ENCODE measurements around the gene ELMOD1.

The ELMOD1 gene

DNA sequence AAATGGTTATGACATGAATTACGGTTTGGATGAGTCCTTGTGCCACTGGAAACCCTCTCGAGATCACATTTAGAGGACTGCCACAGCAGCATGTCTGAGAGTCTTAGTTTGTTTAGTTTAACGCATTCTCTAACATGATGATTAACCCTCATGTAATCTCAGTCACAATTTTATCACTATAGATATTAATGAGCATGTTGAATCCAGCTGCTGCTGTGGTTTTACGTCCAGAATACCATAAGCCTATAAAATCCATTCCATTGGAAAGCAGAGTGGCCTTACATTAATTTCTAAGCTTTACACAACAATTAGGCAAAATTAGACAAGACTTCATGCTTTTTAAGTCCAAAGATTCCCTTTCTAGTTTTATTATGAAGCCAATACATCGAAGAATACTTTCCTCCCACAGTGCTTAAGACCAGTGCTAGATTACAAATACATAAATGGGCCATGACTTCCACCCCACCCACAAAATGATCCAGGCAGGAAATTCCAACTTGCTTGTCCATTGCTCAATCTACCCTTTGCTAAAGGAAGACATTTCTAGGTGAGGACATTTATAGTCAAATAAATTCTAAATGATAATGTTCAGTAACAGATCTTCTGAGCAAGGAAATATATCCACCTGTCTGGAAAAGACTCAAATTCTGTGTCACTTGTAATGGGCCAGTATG lies 3.5 kb upstream of the ELMOD1 start:
- DNase-seq, result no peak

DNA sequence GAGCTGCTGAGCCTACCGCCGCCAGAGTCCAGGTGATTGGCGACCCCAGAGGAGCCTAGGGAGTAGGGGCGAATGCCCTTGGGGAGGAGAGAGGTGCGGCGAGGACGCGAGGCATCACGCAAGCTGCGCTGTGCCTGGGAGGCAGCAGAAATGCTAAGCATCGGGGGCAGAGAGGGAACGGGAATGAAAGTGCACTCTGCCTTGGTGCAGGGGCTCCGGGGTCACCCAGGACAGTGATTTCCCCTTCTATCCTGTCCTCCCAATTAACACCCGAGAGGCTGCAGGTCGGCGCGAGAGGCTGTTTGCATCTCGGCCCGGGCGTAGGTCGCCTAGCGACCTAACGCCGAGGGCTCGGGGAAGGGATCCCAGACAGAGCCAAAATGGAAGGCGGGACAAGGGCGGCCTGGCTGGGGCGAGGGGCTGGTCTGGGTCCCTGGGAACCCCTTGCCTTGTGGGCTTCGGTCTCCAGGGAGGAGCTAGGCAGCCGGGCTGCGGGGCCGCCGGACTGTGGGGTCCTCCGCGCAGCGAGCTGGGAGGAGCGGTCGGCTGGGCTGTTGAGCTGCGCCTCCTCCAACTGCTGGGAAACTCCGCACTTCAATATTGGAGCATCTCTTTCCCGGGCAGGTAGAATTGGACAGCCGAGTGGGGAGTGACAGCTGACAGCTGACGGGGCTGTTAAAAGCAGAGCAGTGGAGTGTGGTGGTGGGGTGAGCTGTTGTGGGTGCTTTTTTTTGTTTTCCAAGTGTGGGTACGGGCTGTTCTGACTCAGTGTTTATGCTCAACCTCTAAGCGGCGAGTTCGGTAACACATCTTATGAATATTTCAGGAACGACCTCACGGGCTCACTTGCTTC lies 657 bp downstream of the ELMOD1 start:
- DNase-seq, result no peak

DNA sequence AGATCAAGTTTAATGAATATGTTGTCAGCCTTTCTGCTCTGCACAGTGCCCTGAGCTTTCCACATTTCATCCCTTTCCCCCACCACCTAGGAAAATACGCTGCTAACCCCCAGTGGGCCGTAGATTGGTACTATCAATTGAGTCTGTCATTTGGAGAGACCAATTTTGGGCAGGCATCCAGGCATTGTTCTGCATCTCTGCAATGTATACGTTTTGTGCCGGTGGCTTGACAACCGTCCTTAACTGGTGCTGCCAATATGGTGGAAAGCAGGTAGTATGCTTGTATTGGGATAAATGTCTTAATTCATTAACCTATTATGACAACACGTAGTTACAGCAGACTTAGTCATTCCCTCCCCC lies 1.3 kb downstream of the ELMOD1 start:
- no peak for DNase-seq

DNA sequence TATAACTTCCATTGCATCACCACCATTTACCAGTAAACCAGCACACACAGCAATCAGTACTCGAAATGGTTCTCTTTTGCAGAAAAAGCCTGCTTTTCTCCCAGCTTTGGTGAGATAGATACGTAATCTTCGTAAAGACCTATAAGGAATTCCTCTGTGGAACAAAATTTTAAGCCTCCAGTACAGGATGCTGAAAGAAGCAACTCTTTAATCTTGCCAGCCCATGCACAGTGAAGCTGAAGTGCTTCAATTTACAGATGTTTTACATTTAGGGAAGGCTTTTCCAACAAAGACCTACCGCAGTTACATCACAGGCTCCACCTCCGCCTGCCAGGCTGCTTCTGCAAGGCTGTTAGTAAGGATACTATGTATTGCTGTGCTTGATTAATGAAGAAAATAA lies 1.9 kb downstream of the ELMOD1 start:
- no peak for DNase-seq

DNA sequence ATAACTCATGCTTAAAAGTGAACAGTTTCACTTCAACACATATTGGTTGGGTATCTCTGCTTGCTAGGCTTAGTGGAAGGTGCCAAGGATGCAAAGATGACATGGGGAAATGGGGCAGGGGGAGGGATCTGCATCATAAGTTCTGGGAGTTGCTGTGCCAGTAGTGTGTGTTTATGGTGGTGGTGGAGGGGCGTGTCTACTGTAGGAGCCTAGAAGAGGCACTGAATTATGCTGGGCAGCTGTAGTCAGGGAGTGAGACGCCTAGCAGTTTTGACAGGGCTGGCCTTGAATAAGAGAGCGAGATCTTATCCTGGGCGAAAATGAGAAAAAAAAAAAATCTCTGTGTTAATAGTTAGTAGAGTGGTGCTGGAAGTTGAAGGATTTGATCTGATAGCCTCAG lies 3.0 kb downstream of the ELMOD1 start:
- no peak for DNase-seq

DNA sequence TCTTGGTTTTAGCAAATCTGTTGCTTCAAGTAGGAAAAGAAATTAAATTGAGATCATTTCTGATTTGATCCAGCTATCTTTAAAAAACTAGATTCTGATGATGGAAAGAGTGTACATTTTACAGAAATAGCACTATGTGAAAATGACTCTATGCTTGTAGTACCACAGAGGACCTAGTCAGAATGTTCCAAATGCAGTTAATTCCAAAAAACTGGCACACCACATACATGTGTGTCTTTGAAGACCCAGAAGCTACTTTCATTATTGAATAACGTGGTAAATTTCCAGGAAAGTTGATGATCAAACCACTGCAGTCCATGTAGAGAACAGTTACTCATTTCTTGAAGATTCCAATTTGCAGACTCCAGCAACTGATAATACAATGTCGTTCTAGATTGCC lies 3.8 kb downstream of the ELMOD1 start:
- no peak for DNase-seq

DNA sequence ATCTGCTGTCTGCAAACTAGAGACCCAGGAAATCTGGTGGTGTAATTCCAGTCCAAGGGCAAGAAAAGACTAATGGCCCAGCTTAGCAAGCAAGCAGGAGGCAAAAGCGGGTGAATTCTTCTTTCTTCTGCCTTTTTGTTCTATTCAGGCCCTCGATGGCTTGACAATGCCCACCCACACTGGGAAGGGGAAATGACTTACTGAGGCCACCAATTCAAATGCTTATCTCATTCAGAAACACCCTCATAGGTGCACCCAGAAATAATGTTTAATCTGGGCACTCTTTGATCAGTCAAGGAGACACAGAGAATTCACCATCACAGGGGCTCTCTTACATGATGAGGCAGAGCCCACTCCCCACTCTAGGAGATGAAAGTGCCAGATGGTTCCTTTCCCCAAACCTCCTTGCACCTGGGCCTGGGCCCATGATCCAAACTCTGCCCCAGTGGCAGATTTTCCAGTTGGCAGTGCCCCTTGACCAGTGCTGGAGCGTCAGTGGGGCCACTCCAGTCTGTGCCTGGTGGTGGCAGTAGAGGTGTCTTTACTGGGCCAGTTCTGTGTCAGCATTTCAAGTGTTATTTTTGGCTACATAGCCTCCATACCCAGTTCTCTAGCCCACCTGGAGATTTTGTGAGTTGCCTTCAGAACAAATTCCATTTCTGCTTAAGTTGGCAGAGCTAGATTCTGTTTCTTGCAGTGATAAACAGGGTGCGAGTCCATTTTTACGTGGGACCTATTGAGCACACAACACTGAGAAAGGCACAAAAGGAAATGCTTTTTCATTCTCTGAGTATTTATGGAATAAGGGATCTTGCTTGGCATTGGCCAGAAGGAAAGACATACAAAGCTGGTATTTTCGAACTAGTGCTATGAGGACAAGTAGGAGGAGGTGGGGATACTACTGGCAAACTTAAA lies 7.5 kb downstream of the ELMOD1 start:
- no peak for DNase-seq

DNA sequence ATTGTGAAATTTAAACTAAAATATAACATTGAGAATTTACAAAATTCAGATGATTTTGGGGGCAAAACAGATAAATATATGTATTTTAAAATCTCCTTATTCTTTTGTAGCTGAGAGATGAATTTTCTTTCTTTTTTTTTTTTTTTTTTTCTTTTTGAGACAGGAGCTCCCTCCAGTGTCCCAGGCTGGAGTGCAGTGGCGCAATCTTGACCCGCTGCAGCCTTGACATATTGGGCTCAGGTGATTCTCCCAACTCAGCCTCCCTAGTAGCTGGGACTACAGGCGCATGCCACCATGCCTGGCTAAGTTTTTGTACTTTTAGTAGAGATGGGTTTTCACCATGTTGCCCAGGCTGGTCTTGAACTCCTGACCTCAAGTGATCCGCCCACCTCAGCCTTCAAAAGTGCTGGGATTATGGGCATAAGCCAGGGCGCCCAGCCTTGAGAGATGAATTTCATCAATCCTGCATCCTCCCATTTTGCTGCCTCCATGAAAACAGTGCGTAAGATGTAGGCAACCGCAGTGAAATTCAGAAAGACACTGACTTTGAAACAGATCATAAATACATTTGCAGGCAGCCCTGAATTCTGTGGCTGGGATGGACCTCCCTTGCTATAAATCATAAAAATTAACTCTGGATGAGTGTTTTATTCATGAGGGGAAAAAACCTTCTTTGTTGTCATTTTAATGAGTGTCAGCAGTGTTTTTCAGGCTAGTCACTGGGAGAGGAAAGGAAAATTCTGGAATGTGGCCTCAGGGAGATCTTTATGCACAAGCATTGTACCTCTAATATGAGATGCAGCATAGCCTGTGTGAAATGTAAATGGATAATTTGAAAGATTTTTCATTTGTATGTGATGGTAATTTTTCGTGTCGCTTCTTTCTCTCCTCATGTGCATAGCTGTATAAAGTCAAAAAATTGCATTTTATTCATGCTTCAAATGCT lies 14.4 kb downstream of the ELMOD1 start:
- DNase-seq, result no peak

DNA sequence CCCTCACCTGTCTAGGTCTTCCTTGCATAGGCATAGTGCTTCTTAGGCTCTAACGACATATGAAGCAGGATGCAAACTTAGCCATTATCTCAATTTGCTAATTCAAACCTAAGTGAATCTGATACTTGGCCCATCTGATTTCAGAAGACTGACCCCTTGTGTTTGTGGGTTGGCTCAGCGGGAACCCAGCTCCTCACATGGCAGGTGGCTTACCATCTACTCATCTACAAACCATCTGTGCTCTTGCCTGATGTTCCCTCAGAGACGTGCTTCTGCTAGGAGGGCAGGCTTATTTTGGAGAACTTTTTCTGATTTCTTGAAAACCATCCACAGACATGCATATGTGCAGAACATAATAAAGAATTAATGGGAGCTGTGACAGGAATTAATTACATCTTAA lies 15.2 kb downstream of the ELMOD1 start:
- DNase-seq, result no peak

DNA sequence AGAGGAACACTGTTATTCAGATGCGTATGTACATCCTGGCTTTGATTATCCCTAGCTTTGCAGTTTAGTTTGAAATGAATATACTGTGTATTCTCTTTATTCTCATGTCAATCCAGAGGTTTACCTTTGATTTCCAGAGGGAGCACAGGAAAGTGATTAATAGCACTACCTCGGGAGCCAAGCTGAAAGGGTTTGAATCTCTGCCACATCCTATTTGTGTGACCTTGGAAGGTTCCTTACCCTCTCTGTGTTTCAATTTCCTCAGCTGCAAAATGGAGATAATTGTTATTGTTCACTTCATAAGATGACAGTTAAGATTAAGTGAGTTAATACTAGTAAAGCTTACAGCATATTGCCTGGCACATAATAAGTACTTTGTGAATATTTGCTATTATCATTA lies 17.9 kb downstream of the ELMOD1 start:
- DNase-seq, result no peak

DNA sequence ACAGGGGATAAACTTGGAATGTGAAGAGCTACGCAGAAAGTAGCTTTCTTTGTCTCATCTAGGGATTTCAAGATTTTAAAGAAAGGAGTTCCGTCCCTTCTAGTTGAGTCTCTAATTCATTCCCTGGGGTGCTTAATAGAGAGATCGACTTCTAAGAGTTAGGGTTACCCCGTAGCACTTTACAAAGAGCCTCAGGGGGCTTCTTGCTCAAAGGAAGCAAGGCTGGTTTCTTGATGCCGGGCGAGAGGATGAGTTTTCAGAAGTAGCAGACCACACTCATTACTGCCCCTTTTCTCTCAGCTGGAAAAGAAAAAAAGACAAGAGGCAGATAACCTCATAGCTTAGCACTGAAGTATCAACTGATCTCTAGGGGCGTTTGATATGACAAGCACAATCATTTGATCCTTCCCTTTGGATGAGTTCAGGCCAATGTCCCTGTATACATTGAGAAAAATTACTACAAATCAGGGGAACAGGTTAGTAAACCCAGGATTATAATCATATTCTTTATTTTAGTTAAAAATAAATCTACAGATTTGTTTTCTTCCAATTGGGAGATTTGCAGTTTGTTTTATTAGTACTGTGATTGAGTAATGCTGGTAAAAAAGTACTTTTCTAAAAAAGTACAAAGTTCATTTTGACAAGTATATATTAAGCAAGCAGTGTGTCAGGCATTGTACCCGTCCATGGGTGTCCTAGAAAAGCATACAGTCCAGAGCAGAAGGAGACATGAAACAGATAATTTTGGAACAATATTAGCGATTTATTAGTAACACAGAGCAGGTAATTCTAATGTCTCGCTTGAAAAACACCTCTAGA lies 18.7 kb downstream of the ELMOD1 start:
- DNase-seq, result no peak

DNA sequence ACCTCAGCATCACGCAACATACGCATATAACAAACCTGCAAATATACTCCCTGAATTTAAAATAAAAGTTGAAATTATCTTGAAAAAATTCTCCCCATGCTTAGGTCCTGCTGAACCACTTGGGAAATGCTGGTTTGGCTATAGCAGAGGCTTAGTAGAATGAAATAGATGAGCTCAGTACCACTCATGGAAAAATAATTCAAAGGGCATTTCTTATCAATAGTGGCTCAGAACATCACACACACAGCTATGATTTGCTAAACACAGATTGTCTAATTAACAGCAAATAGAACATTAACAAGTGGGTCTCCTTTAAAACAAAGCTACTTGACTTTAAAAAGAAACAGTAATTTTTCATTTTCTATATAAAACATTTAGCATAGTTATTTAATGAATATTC lies 21.5 kb downstream of the ELMOD1 start:
- DNase-seq, result no peak

DNA sequence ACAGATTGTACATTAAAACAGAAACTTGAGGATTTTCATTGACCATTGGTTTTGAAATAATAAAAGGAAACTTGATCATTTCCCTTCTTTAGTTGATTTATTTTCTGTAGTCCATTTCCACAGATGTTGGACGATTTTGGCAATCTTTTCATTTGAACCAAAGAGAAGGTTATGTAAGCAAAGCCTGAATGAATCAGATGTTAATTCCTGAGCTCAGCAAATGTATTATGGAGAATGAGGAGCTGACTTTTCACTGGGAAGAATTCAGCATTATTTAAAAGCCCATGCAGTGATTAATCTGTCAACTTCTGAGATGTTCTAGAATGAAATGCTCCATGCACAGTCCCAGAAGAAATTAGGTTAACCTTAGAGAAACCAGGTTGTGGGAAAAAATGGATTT lies 29.0 kb downstream of the ELMOD1 start:
- no peak for DNase-seq

DNA sequence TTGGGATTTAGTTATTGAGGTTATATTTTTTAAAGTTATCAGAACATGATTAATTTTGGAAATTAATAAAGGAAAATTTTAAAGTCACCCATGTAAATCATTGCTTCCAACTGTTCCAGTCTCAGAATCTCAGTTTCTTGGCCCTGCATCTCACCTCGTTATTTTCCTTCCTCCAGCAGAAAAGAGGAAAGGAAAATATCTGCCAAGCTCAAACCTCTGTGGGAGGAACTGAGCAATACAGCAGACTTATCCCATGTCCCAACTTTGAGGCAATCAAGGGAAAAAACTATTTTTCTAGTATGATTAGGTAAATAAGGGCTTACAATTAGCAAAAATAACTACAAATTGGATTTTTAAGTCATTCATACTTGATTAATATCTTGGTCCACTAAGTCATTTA lies 30.1 kb downstream of the ELMOD1 start:
- DNase-seq, result no peak

DNA sequence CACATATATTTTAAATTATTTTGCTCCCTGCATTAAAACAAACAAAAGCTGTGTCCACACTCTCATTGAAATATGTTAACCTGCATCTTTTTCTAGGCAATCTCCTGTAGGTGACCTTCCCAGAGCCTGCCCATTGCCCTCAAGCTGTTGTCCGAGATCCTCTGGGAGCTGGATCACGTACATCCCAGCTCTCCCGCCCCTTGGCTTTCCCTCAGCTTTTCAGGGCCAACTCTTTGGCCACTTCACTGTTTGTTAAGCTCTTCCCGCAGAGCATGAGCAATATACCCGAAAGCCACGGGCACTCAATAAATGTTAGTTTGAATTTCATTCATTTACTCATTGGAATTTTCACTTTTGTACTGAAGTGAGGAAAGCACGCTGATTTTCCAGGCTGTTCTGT lies 32.2 kb downstream of the ELMOD1 start:
- DNase-seq, result no peak

DNA sequence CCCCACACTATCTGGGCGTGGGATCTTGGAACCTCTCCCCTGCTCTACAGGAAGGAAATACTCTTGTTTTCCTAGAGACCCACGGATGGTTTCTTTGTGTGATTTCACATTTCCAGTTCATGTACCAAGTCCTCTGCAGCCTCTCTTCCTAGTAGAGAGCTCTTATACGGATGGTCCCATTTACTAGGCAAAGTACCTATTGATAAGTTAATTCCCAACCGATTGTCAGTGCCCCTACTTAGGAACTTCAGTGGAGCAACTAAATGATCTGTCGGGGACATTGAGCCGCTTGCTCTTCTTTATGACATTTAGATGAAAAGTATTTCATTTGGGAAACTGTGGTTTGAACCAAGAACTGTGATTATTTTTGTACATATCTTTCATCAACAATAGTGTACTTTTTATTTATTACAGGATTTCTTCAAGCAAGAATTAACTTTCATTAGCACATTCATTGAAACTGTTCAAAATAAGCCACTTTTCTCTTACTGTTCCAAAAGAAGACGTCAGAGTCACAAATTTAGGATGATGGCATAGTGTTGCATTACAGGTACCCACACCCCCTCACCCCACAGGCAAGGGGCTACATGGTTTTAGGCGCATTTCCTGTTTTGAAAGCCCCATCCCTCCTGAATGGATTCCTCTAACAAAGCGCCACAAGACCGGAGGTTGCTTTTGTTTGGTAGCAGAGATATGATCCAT lies 34.2 kb downstream of the ELMOD1 start:
- DNase-seq, result no peak

DNA sequence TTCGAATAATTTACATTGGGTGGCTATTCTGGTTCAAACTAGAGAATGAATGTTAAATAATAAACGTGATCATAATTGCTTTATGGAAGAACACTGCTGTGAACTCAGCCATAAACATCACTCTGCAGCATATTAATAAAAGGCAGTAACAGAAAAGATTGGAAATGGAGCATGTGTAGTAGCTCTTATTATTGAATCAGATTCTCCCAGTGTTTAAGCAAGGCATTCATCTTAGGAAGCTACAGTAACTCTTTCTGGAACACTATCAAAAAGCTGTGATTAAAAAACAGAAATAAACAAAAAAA lies 34.7 kb downstream of the ELMOD1 start:
- no peak for DNase-seq

DNA sequence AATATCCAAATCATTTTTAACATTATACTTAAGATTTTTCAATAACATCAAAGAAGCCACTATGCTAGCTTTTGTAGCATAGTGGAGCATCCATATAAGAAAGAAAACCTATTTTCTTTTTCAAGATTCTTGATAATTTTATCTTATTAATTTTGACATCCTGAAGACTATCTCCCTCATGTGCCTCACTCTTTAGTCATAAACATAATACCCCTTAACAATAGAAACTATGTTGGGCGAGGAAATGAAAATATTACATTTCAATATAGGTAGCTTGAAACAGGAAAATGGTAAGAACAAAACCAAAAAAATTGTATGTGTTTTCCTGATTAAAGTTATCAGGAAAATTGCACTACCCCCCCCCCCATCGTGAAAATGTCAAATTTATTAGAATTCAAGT lies 40.1 kb downstream of the ELMOD1 start:
- DNase-seq, result no peak

DNA sequence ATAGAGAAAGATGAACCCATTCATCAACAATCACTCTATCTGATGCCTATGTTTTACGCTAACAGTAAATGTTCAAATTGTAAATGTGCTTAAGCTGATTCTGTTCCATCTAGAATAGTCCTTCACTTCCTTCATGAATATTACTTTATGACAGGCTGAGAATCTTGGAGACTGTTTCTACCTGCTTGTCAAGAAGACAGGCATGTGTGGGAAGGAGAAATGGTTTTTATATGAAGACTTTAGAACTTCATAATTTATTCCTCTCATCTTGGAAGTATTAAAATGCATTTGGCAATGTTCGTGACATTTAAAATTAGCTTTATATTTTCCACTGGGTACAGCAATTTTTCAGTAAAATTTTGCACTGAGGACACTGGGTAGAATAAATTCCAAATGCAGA lies 41.0 kb downstream of the ELMOD1 start:
- no peak for DNase-seq

DNA sequence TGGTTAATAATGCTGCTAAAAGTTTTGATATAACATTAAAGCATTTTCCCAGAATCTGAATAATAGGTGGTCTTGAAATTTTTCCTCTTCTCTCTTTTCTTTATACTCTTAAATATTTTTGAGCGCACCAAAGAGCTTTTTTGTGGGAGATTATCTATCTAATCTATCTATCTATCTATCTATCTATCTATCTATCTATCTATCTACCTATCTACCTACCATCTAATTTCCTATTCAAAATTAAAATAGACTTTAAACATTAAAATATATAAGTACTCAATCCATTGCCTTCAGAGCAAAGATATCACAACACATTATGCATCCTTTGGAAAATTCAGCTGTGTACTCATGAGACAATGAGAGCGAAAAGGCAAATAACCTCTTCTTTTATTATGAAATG lies 55.8 kb downstream of the ELMOD1 start:
- DNase-seq, result no peak

DNA sequence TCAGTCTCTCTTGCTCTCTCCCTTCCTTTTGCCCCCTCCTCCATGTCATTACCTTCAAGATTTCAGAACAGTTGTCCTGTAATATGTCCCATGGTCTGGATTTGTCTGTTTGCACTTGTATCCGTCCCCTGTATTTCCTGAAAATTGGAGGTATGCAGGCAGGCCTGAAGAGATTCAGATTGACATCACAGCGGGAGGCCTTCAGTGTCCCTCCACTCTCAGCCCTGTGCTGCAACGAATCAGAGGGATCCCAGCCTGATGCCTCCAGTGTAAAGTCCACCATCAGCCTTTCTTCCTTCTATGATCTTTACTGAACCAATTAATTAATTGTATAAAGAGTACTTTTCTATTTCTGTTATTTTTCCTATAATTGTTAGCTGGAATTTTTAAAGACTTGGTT lies 57.3 kb downstream of the ELMOD1 start:
- DNase-seq, result no peak
